DND-41 (cell line): ENCODE results near the gene CREB3L1.

Experiments used
- CTCF ChIP-seq: IDR thresholded peaks from 2 replicates; pipeline ENCODE4 v1.5.1; 2012; ENCODE audit warnings: borderline replicate concordance, low read length, moderate library complexity, mild to moderate bottlenecking; ENCODE audit not compliant: poor library complexity, severe bottlenecking; ENCODE audit errors: extremely low read depth
- EZH2 ChIP-seq: IDR thresholded peaks from 3 replicates; pipeline ENCODE4 v1.6.1; 2012; ENCODE audit warnings: borderline replicate concordance, low read depth, mild to moderate bottlenecking, moderate library complexity, low read length, inconsistent platforms; ENCODE audit not compliant: severe bottlenecking

GRCh38 chr11:46288451-46288850 lies 11.0 kb downstream of the CREB3L1 start:
- no peak for TF ChIP-seq CTCF
- no peak for TF ChIP-seq EZH2
